GDM1 (cell line): ENCODE data around the gene NDRG4.

Experiments
- DNase-seq: peaks from one replicate; lab custom pipeline; 2025; lab: John Stamatoyannopoulos, UW

Gene NDRG4

GRCh38 chr16:58495521-58496331 is 4.2 kb upstream of the NDRG4 start:
- no peak for DNase-seq

DNA sequence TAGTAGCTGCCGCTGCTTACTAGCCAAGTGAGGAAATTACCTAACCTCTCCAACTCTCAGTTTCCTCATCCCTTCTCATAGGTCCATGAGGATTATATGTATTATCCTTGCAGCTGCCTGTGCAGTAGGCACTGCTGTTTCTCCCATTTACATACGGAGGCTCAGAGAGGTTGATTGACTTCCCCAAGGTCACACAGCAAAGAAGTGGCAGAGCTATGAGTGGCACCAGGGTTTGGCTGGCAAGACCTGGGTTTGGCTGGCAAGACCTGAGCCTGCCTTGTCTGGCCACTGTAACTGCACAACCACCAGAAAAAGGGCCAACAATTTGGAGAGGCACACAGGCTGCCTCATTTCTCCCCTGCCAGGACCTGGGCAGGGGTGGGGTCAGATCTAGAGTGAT is 2.5 kb upstream of the NDRG4 start:
- DNase-seq = no peak

DNA sequence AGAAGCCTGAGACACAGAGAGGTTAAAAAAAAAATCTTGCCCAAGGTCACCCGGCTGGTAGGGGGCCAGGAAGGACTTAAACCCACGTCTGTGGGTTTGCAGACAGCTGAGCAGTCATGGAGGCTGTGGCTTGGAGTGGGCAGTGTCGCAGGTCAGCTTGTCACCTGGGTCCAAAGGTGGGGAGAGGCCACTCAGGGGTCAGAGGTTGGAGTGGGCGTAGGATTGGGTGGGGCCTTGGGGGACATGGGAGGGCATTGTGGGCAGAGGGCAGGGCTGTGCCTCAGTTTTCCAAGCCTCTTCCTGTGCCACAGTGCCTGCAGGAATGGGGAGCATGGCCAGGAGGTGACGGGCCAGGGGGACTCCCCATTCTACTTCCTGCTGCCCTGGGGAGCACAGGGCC is 2.0 kb upstream of the NDRG4 start:
- no peak for DNase-seq

- no peak for DNase-seq
Measured at GRCh38 chr16:58498341-58499091, 1.4 kb upstream of the NDRG4 start.

GRCh38 chr16:58499092-58499511 is 841 bp upstream of the NDRG4 start:
- no peak for DNase-seq

DNA sequence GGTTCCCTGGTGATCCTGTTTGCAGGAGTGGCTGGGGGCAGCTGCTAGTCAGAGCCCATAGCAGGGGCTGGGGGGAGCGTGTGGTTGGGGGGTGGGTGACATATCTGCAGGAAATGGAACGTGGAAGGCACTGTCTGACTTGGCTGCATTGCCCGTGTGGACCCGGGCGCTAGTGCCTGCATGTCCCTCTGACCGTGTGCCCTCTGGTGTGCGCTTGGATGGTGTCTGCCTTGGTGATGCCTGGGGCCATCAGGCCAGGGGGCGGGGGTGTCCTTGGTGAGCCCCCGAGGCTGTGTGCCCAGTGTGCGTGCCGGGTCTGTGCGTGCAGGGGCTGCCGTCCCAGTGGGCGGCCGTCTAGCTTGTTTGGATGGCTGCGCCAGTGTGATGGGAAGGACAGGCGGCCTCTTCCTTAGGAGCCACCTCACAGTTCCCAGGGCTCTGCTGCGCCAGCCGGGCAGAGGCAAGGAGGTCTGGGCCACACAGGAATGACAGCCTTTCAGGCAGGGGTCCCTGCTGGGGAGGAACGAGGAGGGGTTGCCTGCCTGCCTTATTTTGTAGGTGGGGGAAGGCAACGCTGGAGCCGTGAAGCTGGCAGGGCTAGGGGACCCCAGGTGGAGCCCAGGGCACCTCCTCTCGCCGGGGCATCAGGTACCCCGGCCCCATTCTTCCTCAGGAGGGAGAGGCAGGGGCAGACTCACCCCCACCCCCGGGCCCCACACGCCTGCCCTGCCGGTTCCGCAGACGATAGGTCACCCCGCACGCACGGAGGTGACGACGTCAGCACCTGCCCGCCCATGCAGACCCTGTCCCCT is 693 bp downstream of the NDRG4 start:
- no peak for DNase-seq

- DNase-seq = no peak
Measured at GRCh38 chr16:58501242-58502131, 1.5 kb downstream of the NDRG4 start.

DNA sequence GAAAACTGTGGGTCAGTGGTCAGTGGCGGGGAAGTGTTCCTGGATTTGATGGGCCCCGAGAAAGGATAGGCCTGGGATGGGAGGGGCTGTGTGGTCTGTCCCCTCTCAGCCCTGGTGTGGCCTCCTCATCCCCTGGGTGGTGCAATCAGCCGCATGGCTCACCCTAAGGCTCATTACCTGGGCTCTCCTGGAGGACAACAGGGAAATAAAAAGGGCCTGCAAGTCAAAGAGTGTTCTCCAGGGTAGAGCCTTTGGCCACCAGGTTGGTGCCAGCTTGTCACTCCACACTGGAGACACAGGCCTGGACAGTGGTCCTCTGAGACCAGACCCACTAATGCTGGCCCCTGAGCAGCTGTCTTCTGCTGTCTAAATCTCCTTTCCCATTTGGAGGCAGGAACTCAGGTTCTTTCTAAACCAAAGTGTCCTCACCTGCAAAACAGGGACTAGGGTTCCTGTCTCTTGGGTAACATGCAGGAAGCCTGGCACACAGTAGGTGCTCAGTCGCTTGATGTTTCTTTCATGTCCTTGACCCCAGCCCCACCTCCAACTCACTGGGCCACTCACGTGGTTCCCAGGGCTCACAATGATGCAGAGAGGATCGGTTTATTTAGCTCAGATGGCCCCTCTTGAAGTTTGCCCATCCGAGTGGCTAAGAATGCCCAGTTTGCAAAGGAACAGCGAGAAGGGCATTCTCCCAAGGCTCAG is 2.4 kb downstream of the NDRG4 start:
- DNase-seq = no peak

GRCh38 chr16:58503166-58503862 is 3.4 kb downstream of the NDRG4 start:
- no peak for DNase-seq

- no peak for DNase-seq
Measured at GRCh38 chr16:58503863-58504688, 4.1 kb downstream of the NDRG4 start.

GRCh38 chr16:58506241-58507194 is 6.6 kb downstream of the NDRG4 start:
- no peak for DNase-seq

DNA sequence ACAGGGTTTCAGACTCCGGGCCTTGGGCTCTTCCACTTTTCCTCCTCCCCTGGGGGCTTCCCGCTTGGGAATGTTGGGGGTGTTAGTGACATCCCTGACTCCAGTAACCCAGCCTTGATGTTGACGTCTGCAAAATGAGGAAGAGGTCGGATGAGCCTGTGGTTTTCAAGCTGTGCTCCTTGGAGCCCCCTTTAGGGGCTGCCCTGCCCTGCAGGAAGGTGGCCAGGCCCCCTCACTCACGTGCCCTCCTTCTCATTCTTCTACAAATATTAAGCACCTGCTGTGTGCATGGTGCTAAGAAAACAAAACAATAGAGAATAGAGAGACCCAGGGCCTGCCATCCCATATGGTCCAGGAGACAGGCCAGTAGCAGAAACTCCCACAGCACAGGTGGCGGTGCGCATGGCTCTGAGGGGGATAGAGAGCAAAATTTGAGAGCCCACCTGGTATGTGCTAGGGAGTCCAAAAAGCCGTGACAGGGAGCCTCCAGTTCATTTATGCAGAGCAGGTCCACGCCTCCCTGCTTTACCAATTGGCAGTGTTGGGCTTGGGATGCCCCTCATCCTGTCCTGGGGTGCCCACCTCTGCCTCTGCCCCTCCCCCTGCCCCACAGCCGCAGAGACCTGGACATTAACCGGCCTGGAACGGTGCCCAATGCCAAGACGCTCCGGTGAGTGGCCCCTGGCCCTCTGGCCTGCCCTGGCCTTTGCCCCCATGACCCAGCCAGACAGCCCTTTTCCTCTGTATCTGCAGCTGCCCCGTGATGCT is 7.4 kb downstream of the NDRG4 start:
- no peak for DNase-seq

DNA sequence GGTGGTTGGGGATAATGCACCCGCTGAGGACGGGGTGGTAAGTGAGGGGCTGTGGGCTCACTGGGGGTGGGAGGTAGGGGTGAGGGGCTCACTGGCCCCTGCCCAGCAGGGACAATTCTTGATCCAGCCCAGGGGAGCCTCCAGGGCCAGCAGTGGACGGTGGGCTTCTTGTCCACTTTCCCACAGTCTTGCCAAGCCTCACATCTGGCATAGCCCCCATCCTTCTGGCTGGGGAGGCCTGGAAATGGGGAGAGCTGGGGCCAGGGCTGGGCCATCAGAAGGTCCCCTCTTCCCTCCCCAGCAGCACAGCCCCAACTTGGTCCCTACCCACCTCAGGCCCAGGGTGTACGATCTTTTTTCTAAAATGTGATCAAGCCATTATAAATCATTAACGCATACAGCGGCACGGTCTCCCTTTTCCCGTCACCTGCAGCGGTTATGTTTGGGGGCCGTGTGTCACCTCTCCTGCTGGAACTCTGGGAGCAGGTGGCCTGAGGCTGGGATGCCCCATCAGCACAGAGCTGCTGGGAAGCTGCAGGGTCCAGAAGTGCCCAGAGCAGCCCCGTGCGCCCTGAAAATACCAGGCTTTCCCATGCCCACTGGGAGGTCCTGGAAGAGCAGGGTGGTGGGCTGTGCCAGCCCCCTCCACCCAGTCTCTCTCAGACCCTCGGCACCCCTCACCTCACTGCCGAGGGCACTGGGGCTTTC is 8.2 kb downstream of the NDRG4 start:
- no peak for DNase-seq

DNA sequence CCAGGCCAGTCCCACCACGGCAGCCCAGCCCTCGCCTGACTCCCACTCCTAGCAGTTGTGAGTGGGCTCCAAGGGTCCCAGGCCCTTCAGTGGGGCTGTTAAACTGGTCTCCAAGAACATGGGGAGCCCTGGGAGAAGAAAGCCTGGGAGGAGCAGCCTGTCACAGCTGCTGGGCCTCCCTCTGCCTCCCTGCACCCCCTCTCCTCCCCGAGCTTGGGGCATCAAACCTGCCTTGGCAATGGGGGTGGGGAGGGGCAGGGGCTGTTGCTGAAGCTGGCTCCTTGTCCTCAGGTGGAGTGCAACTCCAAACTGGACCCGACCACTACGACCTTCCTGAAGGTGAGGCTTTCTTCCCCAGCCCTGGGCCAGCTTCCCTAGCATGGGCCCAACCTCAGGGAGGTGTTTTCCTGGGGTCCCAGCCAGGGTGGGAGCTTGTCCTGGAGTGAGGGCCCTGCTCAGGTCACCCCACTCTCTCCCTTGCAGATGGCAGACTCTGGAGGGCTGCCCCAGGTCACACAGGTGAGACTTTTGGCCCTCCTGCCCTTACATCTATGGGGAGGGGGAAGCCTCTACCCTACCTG is 8.8 kb downstream of the NDRG4 start:
- no peak for DNase-seq

DNA sequence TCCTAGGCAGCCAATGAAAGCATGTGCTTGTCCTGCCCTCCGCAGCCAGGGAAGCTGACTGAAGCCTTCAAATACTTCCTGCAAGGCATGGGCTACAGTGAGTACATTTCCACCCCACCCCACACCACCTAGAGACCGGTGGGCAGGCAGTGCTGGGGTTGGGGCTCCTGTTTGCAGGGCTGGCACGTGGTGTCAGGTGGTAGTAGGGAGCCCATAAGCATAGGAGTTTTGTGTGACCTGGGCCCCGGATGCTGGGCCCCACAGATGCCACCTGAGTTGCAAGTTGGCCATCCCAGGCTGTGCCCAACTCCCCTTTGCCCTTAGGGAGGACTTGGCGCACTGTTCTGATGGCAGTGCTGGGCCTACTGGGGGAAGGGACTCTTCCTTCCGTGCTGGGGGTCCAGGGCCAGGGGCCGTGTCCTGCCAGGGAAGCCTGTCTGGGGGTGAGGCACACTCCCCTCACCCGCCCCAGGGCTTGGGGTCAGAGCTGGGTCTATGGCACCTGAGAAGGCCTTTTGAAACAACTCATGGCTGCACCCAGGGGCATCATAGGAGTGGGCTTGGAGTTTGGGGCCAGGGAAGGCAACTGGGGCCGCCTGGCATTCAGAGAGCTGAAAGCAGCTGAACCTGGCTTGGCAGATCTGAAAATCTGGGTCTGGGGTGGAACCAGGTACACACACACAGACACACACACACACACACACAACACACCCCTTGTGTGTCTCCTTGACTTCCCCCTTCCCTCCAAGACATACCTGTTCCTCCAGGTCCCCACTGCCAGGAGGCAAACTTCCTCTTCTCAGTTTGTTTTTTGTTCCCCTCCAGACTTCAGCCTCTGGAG is 9.5 kb downstream of the NDRG4 start:
- DNase-seq = no peak
